HPDE6-E6E7 (cell line): ENCODE measurements around the gene PRKACB.
A peak's percentile ranks its signal among the peaks of the same experiment; 100 is the strongest.
"Not testable (repeated sequence)": the region's sequence is repeated elsewhere in the genome, so short reads cannot be mapped to it uniquely, and the experiment has no call there.

Experiments used
- DNase-seq: peaks from one replicate; pipeline ENCODE4 v3.0.0; 2011; ENCODE audit warnings: missing footprints; ENCODE audit errors: extremely low spot score

Gene PRKACB

GRCh38 chr1:84143796-84144565 is at the start of gene PRKACB:
TSS of gene PRKACB (plus strand) at chr1:84144271. CDS start at chr1:84144362, 91 bp downstream.
- no peak for DNase-seq

GRCh38 chr1:84095308-84095707 is 48.8 kb upstream of the PRKACB start:
- no peak for DNase-seq

GRCh38 chr1:84096176-84096575 is 47.9 kb upstream of the PRKACB start:
- DNase-seq, result no peak

GRCh38 chr1:84101204-84101603 is 42.9 kb upstream of the PRKACB start:
- no peak for DNase-seq

- DNase-seq, result peak; percentile 54
These were observed 40.7 kb upstream of the PRKACB start for GRCh38 chr1:84103197-84103992.

GRCh38 chr1:84107538-84107937 is 36.5 kb upstream of the PRKACB start:
- not testable (repeated sequence) for DNase-seq

- no peak for DNase-seq
These were observed 36.1 kb upstream of the PRKACB start for GRCh38 chr1:84107955-84108354.

GRCh38 chr1:84108900-84109578 is 35.0 kb upstream of the PRKACB start:
- DNase-seq, result no peak

GRCh38 chr1:84110629-84111028 is 33.4 kb upstream of the PRKACB start:
- DNase-seq, result no peak

- no peak for DNase-seq
These were observed 27.5 kb upstream of the PRKACB start for GRCh38 chr1:84116558-84116957.

GRCh38 chr1:84117868-84118267 is 26.2 kb upstream of the PRKACB start:
- DNase-seq, result no peak

- DNase-seq, result no peak
These were observed 22.7 kb upstream of the PRKACB start for GRCh38 chr1:84121360-84121759.

GRCh38 chr1:84122780-84123382 is 21.2 kb upstream of the PRKACB start:
- peak; percentile 6 for DNase-seq

GRCh38 chr1:84133479-84133878 is 10.6 kb upstream of the PRKACB start:
- no peak for DNase-seq

- no peak for DNase-seq
These were observed 8.7 kb upstream of the PRKACB start for GRCh38 chr1:84135341-84135740.

- no peak for DNase-seq
These were observed 2.7 kb upstream of the PRKACB start for GRCh38 chr1:84141182-84142003.

- DNase-seq, result no peak
These were observed 997 bp downstream of the PRKACB start for GRCh38 chr1:84145068-84145467.

GRCh38 chr1:84146411-84147032 is 2.5 kb downstream of the PRKACB start:
- DNase-seq, result peak; percentile 10

- DNase-seq, result no peak
These were observed 4.7 kb downstream of the PRKACB start for GRCh38 chr1:84148758-84149157.

GRCh38 chr1:84152649-84153056 is 8.6 kb downstream of the PRKACB start:
- no peak for DNase-seq

- DNase-seq, result no peak
These were observed 11.4 kb downstream of the PRKACB start for GRCh38 chr1:84155517-84155916.
